ENCODE measurements around the gene AGRP.
"Not testable (repeated sequence)": the region's sequence is repeated elsewhere in the genome, so short reads cannot be mapped to it uniquely, and the experiment has no call there.

The AGRP gene

DNA sequence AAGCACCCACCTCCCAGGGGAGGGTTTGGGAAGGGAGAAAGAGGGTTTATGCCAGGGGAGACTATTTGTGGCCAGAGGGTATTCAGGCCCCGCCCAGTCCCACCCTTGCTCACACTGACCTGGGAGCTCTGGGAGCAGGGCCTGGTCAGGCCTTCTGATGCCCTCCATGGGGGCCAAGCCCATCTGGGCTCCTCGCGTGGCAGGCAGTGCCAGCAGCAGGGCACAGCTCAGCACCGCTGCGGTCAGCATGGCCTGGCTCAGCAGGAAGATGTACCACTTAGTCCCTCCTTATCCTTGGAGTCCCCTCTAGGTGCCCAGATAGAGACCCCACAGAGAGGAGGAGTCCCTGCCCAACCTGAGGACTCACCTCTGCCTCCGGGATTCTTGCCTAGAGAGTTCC, at the start of gene AGRP:
Gene AGRP (minus strand): TSS at position 398 of the 400 bp plus-strand sequence. CDS start 149 bp downstream, at position 249.
- DNase-seq (ENCODE audit: low spot score): no peak

- DNase-seq (ENCODE audit: low spot score): no peak
Observed at GRCh38 chr16:67531247-67531646, 47.9 kb upstream of the AGRP start.

- no peak for DNase-seq (ENCODE audit: low spot score)
Observed at GRCh38 chr16:67530013-67530939, 46.9 kb upstream of the AGRP start.

GRCh38 chr16:67529582-67530012, 46.2 kb upstream of the AGRP start:
- DNase-seq (ENCODE audit: low spot score): no peak

- DNase-seq (ENCODE audit: low spot score): no peak
Observed at GRCh38 chr16:67528870-67529581, 45.7 kb upstream of the AGRP start.

- no peak for DNase-seq (ENCODE audit: low spot score)
Observed at GRCh38 chr16:67528222-67528869, 45.0 kb upstream of the AGRP start, which contains the start of gene RIPOR1. Gene RIPOR1, plus strand, starts transcription at chr16:67528829. Its CDS starts 9,618 bp downstream, at chr16:67538447.

- no peak for DNase-seq (ENCODE audit: low spot score)
Observed at GRCh38 chr16:67526149-67526791, 42.9 kb upstream of the AGRP start.

DNA sequence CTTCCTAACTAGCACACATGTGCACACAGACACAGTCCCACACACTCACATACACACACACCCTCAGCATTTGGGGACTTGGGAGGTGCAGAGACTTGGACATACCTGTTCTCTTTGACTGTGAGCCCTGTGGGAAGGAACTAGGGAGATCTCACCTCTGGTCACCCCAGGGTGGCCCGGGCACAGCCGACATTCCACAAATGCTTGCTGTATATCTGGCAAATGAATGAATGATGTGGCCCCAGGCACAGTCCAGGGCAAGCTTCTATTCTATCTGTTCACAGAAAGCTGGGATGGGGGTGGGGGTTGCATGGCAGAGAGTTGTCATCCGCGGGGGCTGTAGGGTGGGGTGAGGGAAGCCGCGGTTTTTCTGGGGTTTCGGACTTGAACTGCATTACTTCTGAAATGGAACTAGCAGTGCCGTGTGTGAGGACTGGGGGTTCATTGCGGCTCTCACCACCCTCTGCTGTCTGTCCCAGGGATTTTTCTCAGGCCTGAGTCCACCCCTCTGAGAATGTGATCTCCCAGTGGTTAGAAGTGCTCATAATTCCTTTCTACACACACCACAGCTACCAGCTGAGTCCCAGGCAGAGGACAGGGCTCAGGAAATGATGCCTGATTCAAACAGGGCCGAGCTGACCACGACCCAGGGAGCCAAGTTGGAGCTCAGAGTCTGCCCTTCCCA, 42.0 kb upstream of the AGRP start:
- DNase-seq (ENCODE audit: low spot score): no peak

GRCh38 chr16:67521095-67521804, 37.9 kb upstream of the AGRP start:
- DNase-seq (ENCODE audit: low spot score): peak; percentile 97

DNA sequence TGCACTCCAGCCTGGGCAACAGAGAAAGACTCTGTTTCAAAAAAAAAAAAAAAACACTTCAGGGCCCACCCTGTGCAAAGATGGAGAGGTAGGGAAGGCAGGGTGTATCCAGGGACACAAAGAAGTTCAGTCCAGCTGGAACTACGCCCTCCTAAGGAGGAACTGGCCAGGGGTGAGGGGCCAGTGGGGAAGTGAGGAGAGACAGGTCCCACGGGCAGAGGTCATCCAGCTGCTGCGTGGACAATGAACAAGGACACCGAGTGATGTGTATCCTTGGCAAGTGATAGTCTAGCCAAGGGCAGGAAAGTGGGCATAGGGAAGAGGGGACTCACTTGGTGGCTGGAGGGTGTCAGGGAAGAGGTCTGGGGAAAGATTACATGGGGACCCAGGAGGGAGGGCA, 35.9 kb upstream of the AGRP start:
- DNase-seq (ENCODE audit: low spot score): no peak

GRCh38 chr16:67518676-67519075, 35.3 kb upstream of the AGRP start:
- no peak for DNase-seq (ENCODE audit: low spot score)

DNA sequence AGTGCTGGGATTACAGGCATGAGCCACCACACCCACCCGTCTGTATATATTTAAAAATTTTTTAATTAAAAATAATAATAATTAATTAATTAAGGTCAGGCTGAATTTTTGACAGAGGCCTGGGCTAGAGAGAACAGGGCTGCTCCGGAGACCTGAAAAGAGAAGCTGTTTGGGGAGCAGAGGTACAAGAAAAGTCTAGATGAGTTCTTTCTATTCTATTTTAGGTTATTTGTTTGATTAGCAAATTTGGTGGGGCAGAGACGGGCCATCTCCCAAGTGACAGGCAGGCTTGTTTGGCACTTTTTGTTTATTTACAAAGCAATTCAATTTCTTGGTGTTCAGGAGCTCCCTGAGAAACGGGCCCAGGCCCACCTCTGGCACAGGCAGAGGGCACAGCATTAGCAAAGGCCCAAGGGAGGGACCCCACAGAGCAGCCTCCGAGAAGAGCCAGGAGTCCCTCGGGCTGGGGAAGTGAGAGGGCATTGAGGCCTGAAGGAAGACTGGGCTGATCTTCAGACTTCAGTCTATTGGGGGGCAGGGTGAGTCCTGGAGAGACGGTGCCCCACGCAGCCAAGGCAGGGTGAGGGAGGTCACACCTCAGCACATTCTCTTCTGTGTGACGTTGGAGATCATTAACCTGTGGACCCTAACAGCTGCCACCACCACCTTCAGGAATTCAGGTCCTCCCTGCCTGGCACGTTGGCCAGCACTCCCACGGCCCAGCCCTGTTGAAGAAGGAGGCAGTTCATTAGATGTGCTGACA, 34.5 kb upstream of the AGRP start:
- no peak for DNase-seq (ENCODE audit: low spot score)

DNA sequence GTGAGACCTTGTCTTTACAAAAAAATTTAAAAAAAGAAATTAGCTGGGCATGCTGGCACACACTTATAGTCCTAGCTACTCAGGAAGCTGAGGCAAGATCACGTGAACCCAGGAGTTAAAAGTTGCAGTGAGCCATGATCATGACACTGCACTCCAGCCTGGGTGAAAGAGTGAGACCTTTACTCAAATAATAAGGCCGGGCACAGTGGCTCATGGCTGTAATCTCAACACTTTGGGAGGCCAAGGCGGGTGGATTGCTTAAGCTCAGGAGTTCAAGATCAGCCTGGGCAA, 33.8 kb upstream of the AGRP start:
- no peak for DNase-seq (ENCODE audit: low spot score)

- no peak for DNase-seq (ENCODE audit: low spot score)
Observed at GRCh38 chr16:67516296-67517154, 33.2 kb upstream of the AGRP start.

DNA sequence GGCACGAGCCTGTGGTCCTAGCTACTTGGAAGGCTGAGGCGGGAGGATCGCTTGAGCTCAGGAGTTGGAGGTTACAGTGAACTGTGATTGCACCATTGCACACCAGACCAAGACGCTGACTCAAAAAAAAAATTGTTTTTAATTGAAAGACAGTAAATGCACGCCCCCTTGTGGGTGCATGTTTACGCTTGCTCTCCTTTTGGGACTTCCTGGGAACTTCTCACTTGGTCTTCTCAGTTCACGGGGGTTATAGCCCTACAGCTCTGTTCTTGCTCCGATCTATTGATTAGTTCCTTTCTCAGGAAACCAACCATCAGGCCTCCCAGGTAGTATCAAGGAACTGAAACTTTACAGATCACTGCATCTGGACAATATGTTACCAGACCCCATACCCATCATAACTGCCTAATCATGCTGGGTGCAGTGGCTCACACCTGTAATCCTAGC, 31.1 kb upstream of the AGRP start:
- peak; percentile 79 for DNase-seq (ENCODE audit: low spot score)

DNA sequence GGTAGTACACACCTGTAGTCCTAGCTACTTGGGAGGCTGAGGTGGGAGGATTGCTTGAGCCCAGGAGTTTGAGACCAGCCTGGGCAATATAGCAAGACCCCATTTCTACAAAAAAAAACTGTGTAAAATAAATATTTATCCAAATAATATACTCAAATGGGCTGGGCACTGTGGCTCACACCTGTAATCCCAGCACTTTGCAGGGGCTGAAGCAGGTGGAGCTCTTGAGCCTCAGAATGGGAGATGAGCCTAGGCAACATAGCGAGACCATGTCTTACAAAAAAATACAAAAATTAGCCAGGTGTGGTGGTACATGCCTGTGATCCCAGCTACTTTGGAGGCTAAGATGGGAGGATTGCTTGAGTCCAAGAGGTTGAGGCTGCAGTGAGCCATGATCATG, 30.5 kb upstream of the AGRP start:
- not testable (repeated sequence) for DNase-seq (ENCODE audit: low spot score)

GRCh38 chr16:67509016-67509415, 25.7 kb upstream of the AGRP start:
- no peak for DNase-seq (ENCODE audit: low spot score)

- no peak for DNase-seq (ENCODE audit: low spot score)
Observed at GRCh38 chr16:67506468-67506867, 23.1 kb upstream of the AGRP start.

Measured in kidney capillary endothelial cell (primary cell).